Karpas-422 (cell line): ENCODE results near the gene RPL15. TPM values are rescaled to one million over a fixed set of nuclear protein-coding genes. Genes with fewer than 3 reads are reported as not detected.

Source experiments
- DNase-seq: peaks from one replicate; pipeline ENCODE4 v3.0.0-alpha.2; 2015
- H2AFZ ChIP-seq: fragments of 200-600 bp; sonication (generic); 2 replicates; pipeline ENCODE4 v1.6.1; 2014; ENCODE audit warnings: antibody characterized with exemption, low read length, mixed read lengths
- H3K27ac ChIP-seq: fragments of 200-600 bp; sonication (generic); 2 replicates; pipeline ENCODE4 v1.5.1; 2014; ENCODE audit warnings: mild to moderate bottlenecking, low read length, moderate library complexity
- H3K27me3 ChIP-seq: fragments of 200-600 bp; sonication (generic); 2 replicates; pipeline ENCODE4 v1.6.1; 2014; ENCODE audit warnings: low read length, mixed read lengths
- H3K36me3 ChIP-seq: fragments of 200-600 bp; sonication (generic); 2 replicates; pipeline ENCODE4 v1.6.1; 2014; ENCODE audit warnings: low read length, mixed read lengths; ENCODE audit not compliant: insufficient read depth
- H3K4me1 ChIP-seq: fragments of 200-600 bp; sonication (generic); 2 replicates; pipeline ENCODE4 v1.6.1; 2014; ENCODE audit warnings: mild to moderate bottlenecking, low read length, mixed read lengths
- H3K4me2 ChIP-seq: fragments of 200-600 bp; sonication (generic); 2 replicates; pipeline ENCODE4 v1.6.1; 2014; ENCODE audit warnings: low read length, low read depth, mild to moderate bottlenecking; ENCODE audit not compliant: poor library complexity, severe bottlenecking
- H3K4me3 ChIP-seq: fragments of 200-600 bp; sonication (generic); 2 replicates; pipeline ENCODE4 v1.5.1; 2014; ENCODE audit warnings: mild to moderate bottlenecking, antibody characterized with exemption, low read length, mixed read lengths
- H3K79me2 ChIP-seq: fragments of 200-600 bp; sonication (generic); 2 replicates; pipeline ENCODE4 v1.6.1; 2014; ENCODE audit warnings: mild to moderate bottlenecking, low read length, mixed read lengths
- H3K9ac ChIP-seq: fragments of 200-600 bp; sonication (generic); 2 replicates; pipeline ENCODE4 v1.6.0; 2014; ENCODE audit warnings: low read length
- H3K9me2 ChIP-seq: fragments of 200-600 bp; sonication (generic), shearing (Covaris generic); replicated peaks from 2 replicates; pipeline ENCODE4 v1.6.0; 2014; ENCODE audit warnings: mild to moderate bottlenecking, low read length, moderate library complexity; ENCODE audit not compliant: insufficient read depth
- H3K9me3 ChIP-seq: fragments of 300-700, 200-600 bp; sonication (generic); 2 replicates; pipeline ENCODE4 v1.6.1; 2014; ENCODE audit warnings: low read length, mixed read lengths
- H4K20me1 ChIP-seq: fragments of 200-600 bp; sonication (generic); 2 replicates; pipeline ENCODE4 v1.6.1; 2014; ENCODE audit warnings: mild to moderate bottlenecking, antibody characterized with exemption, low read length, low read depth; ENCODE audit not compliant: insufficient read depth
- total RNA-seq: library from RNA; depleted of rRNA; stranded (reverse); fragments of >200 nt; shearing (Covaris generic); gene quantifications from 2 replicates; pipeline ENCODE4 v1.2.3, GENCODE V29; 2014; ENCODE audit warnings: low replicate concordance

RPL15 gene
- total RNA-seq, 1 experiment from 2014 or later: 2,950 TPM

DNA sequence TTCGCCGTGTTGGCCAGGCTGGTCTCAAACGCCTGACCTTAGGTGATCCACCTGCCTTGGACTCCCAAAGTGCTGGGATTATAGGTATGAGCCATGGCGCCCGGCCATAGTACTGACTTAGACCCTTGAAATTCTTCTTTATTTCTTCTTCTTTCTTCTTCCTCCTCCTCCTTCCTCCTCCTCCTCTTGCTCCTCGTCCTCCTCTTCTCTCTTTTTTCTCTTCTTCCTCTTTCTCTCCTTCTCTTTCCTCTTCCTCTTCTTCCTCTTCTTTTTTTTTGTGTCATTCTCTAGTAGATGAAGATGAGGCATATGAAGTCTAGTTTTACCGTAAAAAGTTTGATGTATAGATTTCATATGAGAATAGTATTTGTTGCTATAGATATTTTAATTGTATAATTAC lies 9.3 kb downstream of the RPL15 start:
- no peak for DNase-seq

DNA sequence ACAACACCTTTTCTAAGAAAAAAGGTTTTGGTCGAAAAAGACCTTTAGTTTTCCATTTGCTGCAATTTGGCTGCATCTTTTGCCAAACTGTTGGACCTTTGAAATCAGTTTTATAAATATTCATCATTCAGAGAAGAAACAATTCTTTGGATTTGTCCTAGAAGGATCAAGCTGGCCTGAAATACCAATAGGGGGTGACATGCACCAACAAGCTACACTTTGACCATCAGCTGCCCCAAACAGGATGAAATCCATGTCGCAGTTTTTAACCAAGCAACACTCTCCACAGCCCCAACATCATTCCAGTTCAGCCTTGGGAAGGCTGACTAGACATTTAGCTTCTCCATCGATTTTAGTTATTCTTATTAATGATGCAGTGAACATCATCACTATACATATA lies 9.8 kb downstream of the RPL15 start:
- H3K36me3 ChIP-seq: no peaks in the 10 kb centered on the region
- H3K4me2 ChIP-seq: no peak overlapping the region
- no peak overlapping the region for H3K4me3 ChIP-seq
- DNase-seq: no peak
- no peaks in the 10 kb centered on the region for H4K20me1 ChIP-seq
- H3K4me1 ChIP-seq: no peaks in the 10 kb centered on the region
- no peaks in the 10 kb centered on the region for H3K79me2 ChIP-seq
- no peaks in the 10 kb centered on the region for H3K9me3 ChIP-seq
- no peaks in the 10 kb centered on the region for H3K9me2 ChIP-seq
- H3K27ac ChIP-seq: no peak overlapping the region
- H3K27me3 ChIP-seq: no peaks in the 10 kb centered on the region
- H2AFZ ChIP-seq: no peak overlapping the region
- H3K9ac ChIP-seq: no peak overlapping the region

More for the DNA sequence above, 9.3 kb downstream of the RPL15 start:
- no peaks in the 10 kb centered on the region for H3K79me2 ChIP-seq
- no peak overlapping the region for H3K9ac ChIP-seq
- H3K4me3 ChIP-seq: no peak overlapping the region
- H3K9me3 ChIP-seq: no peaks in the 10 kb centered on the region
- H3K36me3 ChIP-seq: no peaks in the 10 kb centered on the region
- H3K9me2 ChIP-seq: no peaks in the 10 kb centered on the region
- H4K20me1 ChIP-seq: no peaks in the 10 kb centered on the region
- H3K4me2 ChIP-seq: no peak overlapping the region
- no peak overlapping the region for H3K27ac ChIP-seq
- H3K4me1 ChIP-seq: no peaks in the 10 kb centered on the region
- no peaks in the 10 kb centered on the region for H3K27me3 ChIP-seq
- no peak overlapping the region for H2AFZ ChIP-seq

DNA sequence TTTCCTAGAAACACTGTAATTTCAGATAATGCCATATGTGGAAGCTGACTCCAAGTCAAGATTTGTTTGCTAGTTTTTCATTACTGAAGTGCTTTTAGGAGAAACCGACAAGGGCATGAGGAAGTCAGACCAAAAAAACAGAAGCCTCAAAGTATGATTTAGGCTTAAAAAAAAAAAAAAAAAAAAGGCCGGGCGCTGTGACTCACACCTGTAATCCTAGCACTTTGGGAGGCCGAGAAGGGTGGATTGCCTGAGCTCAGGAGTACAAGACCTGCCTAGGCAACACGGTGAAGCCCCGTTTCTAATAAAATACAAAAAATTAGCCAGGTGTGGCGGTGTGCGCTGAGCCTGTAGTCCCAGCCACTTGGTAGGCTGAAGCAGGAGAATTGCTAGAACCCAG lies 11.6 kb downstream of the RPL15 start:
- no peaks in the 10 kb centered on the region for H3K27me3 ChIP-seq
- no peak overlapping the region for H3K4me2 ChIP-seq
- no peaks in the 10 kb centered on the region for H4K20me1 ChIP-seq
- H3K79me2 ChIP-seq: no peaks in the 10 kb centered on the region
- DNase-seq: no peak
- no peaks in the 10 kb centered on the region for H3K36me3 ChIP-seq
- H3K9me3 ChIP-seq: no peaks in the 10 kb centered on the region
- H3K27ac ChIP-seq: no peak overlapping the region
- no peak overlapping the region for H3K9ac ChIP-seq
- no peak overlapping the region for H3K4me3 ChIP-seq
- H3K9me2 ChIP-seq: no peaks in the 10 kb centered on the region; the same call in 1 of the 2 replicates
- H3K4me1 ChIP-seq: no peaks in the 10 kb centered on the region
- H2AFZ ChIP-seq: no peak overlapping the region

DNA sequence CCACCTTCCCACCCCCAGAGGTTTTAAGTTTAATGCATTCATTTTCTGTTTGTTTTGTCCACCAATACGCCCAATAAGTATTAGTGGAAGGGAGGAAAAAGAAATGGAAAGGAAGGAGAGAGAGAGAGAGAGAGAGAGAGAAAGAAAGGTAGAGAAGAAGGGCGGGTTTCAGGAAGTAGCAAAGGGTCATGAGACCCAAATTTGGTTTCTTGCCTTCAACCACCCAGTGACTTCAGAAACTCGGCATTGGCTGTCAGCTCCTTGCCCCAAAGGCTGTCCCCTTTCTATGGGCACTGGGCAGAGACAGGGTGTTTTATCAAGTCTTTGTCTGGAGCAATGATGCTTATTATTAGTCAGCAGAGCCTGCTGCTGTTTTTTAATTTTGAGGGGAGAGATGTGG lies 14.7 kb downstream of the RPL15 start:
- H3K9ac ChIP-seq: no peak overlapping the region
- no peak overlapping the region for H3K4me2 ChIP-seq
- DNase-seq: no peak
- H2AFZ ChIP-seq: no peak overlapping the region
- H3K79me2 ChIP-seq: no peaks in the 10 kb centered on the region
- no peaks in the 10 kb centered on the region for H3K27me3 ChIP-seq
- no peak overlapping the region for H3K27ac ChIP-seq
- H3K4me3 ChIP-seq: no peak overlapping the region
- H4K20me1 ChIP-seq: no peaks in the 10 kb centered on the region
- H3K36me3 ChIP-seq: no peaks in the 10 kb centered on the region
- H3K4me1 ChIP-seq: no peaks in the 10 kb centered on the region
- no peaks in the 10 kb centered on the region; the same call in 1 of the 2 replicates for H3K9me2 ChIP-seq
- H3K9me3 ChIP-seq: no peaks in the 10 kb centered on the region

DNA sequence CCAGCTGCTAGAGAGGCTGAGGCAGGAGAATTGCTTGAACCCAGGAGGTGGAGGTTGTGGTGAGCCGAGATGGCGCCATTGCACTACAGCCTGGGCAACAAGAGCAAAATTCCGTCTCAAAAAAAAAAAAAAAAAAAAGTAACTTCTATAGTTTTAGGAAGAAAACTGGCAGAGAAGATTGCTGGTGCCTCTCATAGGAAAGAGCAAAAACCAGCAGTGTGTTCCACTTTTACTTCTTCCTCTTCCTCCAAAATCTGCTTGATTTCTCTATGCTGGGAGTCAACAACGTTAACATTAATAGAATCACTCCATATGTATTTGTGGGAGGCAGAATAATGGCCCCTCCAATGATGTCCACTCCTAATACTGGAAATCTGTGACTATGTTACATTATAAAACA lies 15.6 kb downstream of the RPL15 start:
- Histone ChIP-seq H3K9me3 (no peaks in the 10 kb centered on the region), H3K4me1 (no peaks in the 10 kb centered on the region), H3K79me2 (no peaks in the 10 kb centered on the region), H3K9me2 (no peaks in the 10 kb centered on the region; the same call in 1 of the 2 replicates), H3K36me3 (no peaks in the 10 kb centered on the region), H3K27ac (no peak overlapping the region), H3K4me3 (no peak overlapping the region), H3K9ac (no peak overlapping the region), H3K4me2 (no peak overlapping the region), H4K20me1 (no peaks in the 10 kb centered on the region), H2AFZ (no peak overlapping the region), H3K27me3 (no peaks in the 10 kb centered on the region)
- DNase-seq: no peak

DNA sequence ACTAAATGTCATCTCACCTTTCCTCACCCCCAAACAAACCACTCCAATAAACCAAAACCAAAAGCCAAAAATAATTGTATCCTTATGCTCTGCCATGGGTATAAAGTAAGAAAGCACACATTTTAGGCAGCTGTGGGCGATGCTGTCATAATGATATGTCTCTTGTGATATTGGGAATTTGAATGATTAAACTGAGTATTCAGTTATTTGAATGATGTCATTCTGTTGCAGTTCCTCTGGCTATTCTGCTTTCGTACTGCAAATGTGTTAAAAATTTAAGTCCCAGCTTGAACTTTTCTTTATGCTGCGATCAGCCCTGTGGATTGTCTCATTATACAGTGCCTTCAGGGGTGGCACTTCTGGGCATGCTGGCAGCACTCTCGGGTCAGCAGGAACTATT lies 17.3 kb downstream of the RPL15 start:
- H3K9me3 ChIP-seq: no peaks in the 10 kb centered on the region
- no peaks in the 10 kb centered on the region for H3K79me2 ChIP-seq
- no peaks in the 10 kb centered on the region for H3K36me3 ChIP-seq
- H4K20me1 ChIP-seq: no peaks in the 10 kb centered on the region
- no peak overlapping the region for H2AFZ ChIP-seq
- H3K9ac ChIP-seq: no peak overlapping the region
- H3K4me3 ChIP-seq: no peak overlapping the region
- H3K4me1 ChIP-seq: no peaks in the 10 kb centered on the region
- no peak overlapping the region for H3K4me2 ChIP-seq
- no peaks in the 10 kb centered on the region; the same call in 1 of the 2 replicates for H3K9me2 ChIP-seq
- no peak overlapping the region for H3K27ac ChIP-seq
- H3K27me3 ChIP-seq: no peaks in the 10 kb centered on the region
- no peak for DNase-seq

DNA sequence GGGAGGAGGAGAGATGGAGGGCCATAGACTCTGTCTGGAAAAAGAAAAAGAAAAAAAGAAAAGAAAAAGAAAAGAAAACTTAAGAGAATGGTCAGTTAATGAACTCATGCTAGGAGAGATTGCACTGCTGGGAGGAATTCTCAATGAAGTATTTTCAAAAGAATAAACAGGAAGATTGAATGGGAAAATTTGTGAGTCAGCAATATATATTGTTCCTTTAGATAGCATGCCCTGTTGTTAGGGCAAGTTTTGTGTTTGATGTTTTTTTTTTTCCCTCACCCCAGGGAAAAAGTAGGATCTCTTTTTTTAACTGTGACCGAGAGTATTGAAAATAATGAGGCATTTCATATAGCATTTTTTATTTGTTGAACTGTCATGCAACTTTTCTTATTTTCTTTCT lies 20.4 kb downstream of the RPL15 start:
- Histone ChIP-seq H3K4me1 (no peaks in the 10 kb centered on the region), H4K20me1 (no peaks in the 10 kb centered on the region), H3K9me3 (no peaks in the 10 kb centered on the region), H3K4me3 (no peak overlapping the region), H3K36me3 (no peaks in the 10 kb centered on the region), H3K4me2 (no peak overlapping the region), H3K79me2 (no peaks in the 10 kb centered on the region), H3K27me3 (no peaks in the 10 kb centered on the region), H3K27ac (no peak overlapping the region), H2AFZ (no peak overlapping the region), H3K9me2 (no peaks in the 10 kb centered on the region; the same call in 1 of the 2 replicates), H3K9ac (no peak overlapping the region)
- no peak for DNase-seq

DNA sequence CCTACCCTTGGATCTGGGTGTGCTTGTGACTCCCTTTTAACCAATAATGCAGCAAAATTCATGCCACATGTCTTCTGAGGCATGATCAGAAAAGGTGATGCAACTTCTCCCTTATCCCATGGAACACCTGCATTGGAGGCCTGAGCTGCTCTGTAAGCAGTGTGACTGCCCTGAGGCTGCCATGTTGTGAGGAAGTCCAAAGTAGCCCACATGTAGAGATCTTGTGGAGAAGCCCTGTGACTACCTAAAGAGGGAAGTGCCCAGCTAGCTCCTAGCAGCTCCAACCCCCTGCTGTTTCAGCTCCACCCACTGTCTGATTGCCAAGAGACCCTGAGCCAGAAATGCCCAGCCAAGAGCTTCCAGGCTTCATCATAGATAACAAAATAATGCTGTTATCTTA lies 21.8 kb downstream of the RPL15 start:
- Histone ChIP-seq H3K4me3 (no peak overlapping the region), H3K9me2 (no peaks in the 10 kb centered on the region), H3K4me1 (no peaks in the 10 kb centered on the region), H3K27me3 (no peaks in the 10 kb centered on the region), H4K20me1 (no peaks in the 10 kb centered on the region), H3K36me3 (no peaks in the 10 kb centered on the region), H3K79me2 (no peaks in the 10 kb centered on the region), H3K4me2 (no peak overlapping the region), H3K9me3 (no peaks in the 10 kb centered on the region), H3K9ac (no peak overlapping the region), H2AFZ (no peak overlapping the region), H3K27ac (no peak overlapping the region)
- no peak for DNase-seq

DNA sequence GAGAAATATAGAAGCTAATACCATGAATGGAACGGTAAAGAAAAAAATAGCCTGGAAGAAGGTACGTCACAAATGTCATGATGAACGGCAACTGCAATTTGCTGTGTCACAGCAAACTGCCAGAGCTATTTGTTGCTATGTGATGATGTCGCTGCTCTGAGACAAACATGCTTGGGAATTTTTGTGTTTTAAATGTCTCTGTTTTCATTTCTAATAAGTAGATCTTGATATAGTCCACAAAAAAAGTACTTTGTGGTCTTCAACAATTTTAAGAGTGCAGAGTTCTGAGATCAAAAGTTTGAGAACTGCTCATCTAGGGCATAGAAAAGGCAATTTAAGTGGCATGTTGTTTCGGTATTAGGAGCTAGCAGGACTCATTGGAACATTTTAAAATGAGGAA lies 23.8 kb downstream of the RPL15 start:
- Histone ChIP-seq H3K9me2 (no peaks in the 10 kb centered on the region), H3K79me2 (no peaks in the 10 kb centered on the region), H3K27me3 (no peaks in the 10 kb centered on the region), H3K27ac (no peak overlapping the region), H3K9me3 (no peaks in the 10 kb centered on the region), H3K36me3 (no peaks in the 10 kb centered on the region), H3K9ac (no peak overlapping the region), H4K20me1 (no peaks in the 10 kb centered on the region), H2AFZ (no peak overlapping the region), H3K4me2 (no peak overlapping the region), H3K4me1 (peaks cover 12% of the 10 kb centered on the region), H3K4me3 (no peak overlapping the region)
- no peak for DNase-seq
